ENCODE data around the gene RCCD1. TPM values are rescaled to one million over a fixed set of nuclear protein-coding genes. Genes with fewer than 3 reads are reported as not detected.
"Not testable (repeated sequence)": the region's sequence is repeated elsewhere in the genome, so short reads cannot be mapped to it uniquely, and the experiment has no call there.

Gene RCCD1
- total RNA-seq, 1 donor from 2014 or later: 14.3 TPM

DNA sequence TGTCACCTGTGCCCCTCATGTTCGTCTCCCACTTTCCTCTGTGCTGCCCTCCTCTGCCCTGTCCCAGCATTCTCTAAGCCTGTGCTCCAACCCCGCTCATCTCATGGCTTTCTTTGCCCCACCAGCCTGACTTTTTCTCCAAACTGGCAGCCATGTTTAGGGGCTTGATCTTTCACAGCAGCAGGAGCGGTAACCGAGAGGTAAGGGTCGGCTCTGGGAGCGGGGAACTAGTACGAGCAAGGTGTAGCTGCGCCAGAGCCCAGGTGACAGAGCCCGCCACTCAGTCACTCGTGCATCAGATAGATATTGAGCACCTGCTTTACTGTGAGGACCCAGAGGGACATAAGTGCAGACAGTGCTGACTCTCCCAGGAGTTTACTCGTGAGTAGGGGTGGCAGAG is 38.2 kb upstream of the RCCD1 start:
- FAIRE-seq (no peak), DNase-seq (ENCODE audit: low spot score in 2 of 2) (no peak)

DNA sequence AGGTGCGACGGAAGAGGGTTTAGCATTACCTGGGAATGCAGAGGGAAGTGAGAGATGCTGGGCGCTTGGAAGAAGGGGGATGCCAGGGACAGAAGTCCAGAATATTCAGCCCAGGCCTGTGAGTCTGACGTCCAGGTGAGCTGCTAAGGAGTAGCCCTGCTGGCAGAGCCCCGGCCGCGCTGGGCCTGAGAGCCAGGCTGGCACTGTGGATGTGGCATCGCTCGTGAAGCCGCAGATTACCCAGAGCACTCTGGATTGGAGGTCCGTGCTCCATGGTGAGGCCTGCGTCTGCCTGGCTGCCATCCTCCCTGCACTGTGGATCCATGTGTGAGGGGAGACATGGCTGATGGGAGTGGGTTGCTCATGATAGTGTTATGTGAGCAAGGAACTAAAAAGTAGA is 37.1 kb upstream of the RCCD1 start:
- no peak for DNase-seq (ENCODE audit: low spot score in 2 of 2)
- no peak for FAIRE-seq

DNA sequence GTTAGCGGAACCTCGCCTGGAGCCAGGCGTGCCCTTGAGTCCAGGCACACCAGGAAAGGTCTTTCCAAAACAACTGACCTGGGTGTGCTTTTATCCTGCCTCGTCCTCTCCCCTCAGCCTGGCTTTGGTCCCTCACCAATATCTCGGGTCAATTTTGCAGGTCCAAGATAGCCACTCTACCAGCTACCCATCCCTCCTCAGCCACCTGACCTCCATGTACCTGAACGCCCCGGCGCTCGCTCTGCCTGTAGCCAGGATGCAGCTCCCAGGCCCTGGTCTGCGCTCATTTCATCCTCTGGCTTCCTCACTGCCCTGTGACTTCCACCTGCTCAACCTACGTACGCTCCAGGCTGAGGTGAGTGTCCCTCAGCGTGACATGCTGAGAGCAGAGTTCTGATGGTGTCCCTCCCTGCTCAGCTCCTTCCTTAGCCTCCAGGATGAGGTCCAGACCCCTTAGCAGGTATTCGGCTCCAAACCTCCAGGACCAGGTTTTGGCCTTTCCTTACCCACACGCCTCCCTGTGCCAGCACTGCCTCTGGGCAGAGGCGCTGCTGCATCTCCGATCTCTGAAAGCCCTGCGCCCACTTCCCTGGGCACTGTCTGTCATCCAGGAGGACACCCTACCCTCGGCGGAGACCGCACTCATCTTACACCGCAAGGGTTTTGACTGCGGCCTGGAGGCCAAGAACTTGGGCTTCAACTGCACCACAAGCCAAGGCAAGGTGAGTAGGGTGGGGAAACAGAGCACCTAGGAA is 36.5 kb upstream of the RCCD1 start:
- FAIRE-seq (no peak), DNase-seq (ENCODE audit: low spot score in 2 of 2) (no peak)

DNA sequence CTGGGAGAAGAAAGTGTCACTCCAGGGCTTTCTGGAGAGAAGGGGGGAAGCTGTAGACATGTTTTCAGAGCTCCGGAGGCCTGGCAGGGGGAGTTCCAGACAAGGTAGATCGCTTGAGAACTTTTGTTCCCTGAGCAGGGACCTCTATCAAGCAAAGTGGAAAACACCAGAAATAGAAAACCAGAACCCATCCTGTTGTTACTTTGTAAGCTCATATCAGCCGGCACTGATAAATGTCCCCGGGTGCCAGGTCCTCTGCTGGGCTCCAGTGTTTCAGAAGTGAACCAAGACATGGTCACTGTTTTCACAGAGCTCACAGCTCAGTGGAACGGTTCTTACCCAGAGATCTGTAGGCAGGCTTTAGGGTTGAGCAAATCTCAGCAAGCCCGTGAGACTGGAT is 35.8 kb upstream of the RCCD1 start:
- FAIRE-seq: no peak

DNA sequence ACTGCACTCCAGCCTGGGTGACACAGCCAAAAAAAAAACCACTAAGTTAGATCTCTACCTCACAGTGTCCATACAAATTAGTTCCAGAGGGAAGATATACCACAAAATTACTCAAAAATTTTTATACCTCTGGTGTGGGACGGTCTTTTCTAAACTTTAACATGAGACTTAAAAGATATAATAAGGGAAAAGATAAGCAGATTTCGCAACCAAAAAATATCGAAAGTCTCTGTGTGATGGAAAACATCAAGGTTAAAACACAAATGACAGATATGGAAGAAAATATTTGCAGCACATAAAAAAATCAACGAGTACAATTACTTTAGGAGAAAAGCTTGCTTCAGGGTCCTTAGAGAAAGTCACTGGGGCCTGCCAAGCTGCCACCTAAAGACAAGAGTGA is 32.8 kb upstream of the RCCD1 start:
- DNase-seq (ENCODE audit: low spot score in 2 of 2) (no peak), FAIRE-seq (no peak)

More for the DNA sequence above, 35.8 kb upstream of the RCCD1 start:
- DNase-seq (ENCODE audit: low spot score in 2 of 2): no peak

DNA sequence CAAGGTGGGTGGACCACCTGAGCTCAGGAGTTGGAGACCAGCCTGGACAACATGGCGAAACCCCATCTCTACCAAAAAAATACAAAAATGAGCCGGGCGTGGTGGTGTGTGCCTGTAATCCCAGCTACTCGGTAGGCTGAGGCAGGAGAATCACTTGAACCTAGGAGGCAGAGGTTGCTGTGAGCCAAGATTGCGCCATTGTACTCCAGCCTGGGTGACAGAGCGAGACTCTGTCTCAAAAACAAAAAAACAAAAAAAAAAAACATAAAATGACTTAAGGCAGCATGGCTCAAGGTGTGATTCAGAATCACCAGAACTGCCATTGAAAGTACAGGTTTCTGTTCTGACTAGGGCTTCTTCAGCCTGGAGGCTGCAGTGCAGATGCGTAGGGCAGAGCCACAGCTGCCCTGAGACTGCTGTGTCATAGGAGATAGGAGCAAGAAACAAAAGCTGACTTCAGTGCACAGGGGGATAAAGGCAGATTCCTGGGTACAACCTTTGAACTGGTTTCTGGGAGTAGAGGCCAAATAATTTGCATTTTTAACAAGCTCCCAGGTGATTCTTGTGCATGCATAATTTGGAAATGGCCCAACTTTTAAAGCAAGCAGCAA is 31.9 kb upstream of the RCCD1 start:
- DNase-seq (ENCODE audit: low spot score in 2 of 2); FAIRE-seq: not testable (repeated sequence)

DNA sequence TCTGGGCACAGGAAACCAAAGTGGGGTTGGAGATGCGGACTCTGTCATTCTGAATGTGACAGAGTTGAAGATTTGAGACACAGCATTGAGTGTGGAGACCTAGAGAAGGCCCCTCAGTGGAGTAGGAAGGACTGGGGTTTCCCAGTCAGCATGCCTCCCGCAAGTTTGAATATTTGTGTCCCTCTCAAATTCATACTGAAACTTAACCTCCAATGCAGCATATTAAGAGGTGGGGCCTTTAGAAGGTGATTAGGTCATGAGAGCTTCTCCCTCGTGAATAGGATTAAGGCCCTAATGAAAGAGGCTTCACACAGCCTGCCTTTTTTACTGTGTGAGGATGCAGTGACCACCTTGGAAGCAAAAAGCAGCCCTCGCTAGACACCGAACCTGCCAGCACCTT is 30.3 kb upstream of the RCCD1 start:
- no peak for DNase-seq (ENCODE audit: low spot score in 2 of 2)
- no peak for FAIRE-seq

DNA sequence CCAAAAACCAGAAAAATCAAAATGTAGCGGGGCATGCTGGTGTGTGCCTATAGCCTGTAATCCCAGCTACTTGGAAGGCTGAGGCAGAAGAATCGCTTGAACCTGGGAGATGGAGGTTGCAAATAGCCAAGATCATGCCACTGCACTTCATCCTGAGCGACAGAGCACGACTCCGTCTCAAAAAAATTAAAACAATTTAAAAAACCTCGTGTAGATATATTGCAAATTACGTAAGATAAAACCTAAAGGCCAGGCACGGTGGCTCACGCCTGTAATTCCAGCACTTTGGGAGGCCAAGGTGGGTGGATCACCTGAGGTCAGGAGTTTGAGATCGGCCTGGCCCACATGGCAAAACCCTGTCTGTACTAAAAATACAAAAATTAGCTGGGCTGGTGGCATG is 27.9 kb upstream of the RCCD1 start:
- not testable (repeated sequence) for FAIRE-seq; DNase-seq (ENCODE audit: low spot score in 2 of 2)

DNA sequence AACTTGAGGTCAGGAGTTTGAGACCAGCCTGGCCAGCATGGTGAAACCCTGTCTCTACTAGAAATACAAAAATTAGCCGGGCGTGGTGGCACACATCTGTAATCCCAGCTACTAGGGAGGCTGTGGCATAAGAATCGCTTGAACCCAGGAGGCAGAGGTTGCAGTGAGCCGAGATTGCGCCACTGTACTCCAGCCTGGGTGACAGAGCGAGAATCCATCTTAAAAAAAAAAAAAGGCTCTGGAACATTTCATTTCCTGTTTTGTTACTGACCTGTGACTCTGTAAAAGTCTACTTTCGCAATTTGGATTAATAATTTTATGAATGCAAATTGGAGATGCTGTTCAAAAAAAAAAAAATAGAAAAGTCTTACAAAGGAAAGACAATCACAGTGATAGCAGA is 26.6 kb upstream of the RCCD1 start:
- DNase-seq (ENCODE audit: low spot score in 2 of 2); FAIRE-seq: not testable (repeated sequence)

DNA sequence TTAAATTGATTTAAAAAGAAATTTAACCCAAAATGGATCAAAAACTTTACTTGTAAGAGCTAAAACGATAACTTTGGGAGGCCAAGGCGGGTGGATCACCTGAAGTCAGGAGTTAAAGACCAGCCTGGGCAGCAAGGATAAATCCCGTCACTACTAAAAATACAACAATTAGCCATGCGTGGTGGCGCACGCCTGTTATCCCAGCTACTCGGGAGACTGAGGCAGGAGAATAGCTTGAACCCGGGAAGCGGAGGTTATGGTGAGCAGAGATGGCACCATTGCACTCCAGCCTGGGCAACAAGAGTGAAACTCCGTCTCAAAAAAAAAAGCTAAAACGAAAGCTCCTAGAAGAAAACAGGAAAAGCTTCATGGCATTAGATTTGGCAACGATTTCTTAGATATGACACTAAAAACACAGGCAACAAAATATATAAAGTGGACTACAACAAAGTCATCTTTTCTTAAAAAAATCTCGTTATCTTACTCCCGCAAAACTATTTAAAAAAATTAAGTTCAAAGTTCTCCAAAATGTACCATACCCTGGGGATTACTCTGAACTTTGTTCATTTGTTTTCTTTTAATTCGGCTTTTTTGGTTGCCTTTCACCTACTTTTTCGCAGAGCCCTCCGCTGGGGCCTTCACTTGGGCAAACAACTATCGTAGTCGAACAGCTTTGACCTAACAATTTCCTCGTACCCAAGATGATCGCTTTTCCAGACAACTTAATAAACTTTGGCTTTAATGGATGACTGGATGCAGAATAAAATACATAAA is 25.3 kb upstream of the RCCD1 start:
- DNase-seq (ENCODE audit: low spot score in 2 of 2) (no peak), FAIRE-seq (no peak)

DNA sequence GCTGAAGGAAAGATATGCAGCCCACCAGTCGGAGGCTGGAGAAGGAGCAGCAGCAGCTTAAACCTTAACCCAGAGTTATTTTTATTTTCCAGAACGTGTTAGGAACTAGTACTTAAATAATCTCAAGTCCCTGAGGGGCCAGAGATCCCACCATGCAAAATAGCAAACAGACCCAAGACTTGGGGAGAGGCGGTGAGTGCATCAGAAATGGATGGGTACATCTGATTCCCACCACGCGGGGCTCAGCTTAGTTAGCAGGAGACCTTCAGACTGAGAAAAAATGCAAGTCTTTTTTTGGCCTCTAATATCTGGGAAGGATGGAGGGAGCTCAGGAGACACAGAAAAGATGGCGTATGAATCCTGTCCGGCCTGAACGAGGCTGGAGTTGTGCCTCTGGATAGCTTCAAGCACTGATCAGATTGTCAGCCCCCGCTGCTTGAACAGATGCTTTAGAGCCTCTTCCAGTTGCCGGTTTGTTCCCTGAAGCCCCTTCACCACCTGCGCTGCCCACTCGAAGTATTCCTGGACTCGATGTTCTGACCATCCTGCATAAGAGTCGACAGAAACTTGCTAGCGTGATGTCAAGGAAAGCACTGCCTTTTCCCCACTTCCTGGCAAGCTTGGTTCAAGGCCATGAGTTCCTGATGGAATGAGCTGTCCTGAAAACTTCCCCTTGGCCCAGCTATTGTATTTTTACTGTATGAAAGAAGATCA is 23.7 kb upstream of the RCCD1 start:
- no peak for FAIRE-seq
- no peak for DNase-seq (ENCODE audit: low spot score in 2 of 2)

DNA sequence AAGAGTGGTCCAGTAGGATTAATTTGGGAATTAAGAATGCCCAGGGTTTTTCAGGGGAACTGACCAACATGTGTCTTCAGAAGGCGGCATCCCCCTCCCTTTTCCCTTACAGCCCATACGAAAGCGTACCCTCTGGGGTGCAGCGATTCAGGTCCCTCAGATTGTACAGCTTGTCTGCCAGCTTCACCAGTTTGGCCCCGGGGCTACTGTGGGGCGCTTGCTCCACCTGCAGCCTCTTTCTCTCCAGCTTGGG is 23.2 kb upstream of the RCCD1 start:
- FAIRE-seq (no peak), DNase-seq (ENCODE audit: low spot score in 2 of 2) (no peak)

DNA sequence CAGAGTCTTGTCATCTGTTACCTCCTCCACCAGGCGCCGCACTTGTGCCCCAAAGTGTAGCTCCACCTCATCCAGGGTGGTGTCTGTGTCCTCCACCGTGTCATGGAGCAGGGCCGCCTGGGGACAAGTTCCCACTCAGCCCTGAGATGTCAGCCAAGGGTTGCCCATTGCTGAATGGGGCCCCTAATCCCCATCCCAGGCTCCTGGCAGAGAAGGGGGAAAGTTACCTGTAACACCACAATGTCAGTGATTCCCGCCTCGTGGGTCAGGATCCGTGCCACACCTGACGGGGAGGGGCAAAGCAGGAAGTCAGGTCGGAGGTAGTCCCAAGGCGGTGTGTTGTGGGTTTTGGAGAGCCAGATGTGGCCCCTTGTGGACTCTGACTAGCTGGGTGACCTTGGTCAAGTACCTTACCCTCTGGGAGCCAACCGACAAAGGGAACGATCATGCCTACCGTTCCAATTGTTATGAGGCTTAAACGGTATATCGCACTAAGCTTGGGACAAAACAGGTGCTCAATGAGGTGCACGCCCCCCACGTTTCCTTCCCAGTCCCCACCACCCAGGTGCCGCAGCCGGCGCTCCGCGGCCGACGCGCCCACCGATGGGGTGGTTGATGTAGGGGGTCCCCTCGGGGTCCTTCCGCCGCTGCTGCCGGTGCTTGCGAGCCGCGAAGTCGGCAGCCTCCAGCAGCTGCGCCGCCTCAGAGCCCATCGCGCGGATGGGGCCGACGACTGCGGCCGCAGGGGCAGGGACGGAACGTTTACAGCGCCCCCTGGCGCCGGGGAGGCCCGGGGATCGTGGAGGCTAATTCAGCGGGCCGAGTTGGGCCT is 22.6 kb upstream of the RCCD1 start, which contains the start of gene HDDC3:
HDDC3 (minus strand) TSS at position 722 of the 832 bp plus-strand sequence; CDS start at position 713, 9 bp downstream.
- DNase-seq (ENCODE audit: low spot score in 2 of 2): peak; percentile 86 to 87
- FAIRE-seq: no peak

DNA sequence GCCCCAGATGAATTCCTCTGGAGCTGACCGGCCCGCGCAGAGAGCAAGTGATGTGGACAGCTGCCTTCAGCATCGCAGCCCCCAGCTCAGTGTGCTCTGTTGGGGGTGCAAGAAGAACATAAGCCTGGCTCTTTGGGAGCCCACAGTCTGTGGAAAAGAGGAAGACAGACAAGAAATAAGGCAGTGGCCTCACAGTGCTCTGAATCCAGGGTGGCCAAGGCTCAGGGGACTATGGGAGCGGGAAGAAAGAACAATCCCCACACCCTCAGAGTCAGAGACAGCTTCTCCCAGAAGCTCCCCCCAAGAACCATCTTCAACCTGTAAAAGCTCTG is 22.1 kb upstream of the RCCD1 start:
- FAIRE-seq (no peak), DNase-seq (ENCODE audit: low spot score in 2 of 2) (no peak)

DNA sequence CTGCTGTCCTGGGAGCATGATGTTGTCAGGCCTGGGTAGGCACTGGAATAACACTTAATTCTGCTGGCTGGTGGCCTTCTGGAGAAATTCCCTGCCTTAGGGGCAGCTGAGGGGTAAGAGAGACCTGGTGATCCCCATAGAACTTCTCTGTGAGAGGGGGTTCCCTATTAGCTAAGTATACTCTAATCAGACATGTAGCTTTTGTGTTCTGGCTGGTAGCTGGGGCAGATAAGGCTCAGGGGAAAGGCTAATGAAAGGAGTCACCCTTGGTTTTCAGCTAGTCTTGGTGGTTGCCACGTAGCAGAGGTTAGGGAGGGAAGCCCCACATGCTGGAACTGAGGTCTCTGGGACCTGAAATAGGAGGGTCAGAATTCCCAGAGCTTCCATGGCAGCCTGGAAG is 21.4 kb upstream of the RCCD1 start:
- DNase-seq (ENCODE audit: low spot score in 2 of 2): no peak
- no peak for FAIRE-seq

DNA sequence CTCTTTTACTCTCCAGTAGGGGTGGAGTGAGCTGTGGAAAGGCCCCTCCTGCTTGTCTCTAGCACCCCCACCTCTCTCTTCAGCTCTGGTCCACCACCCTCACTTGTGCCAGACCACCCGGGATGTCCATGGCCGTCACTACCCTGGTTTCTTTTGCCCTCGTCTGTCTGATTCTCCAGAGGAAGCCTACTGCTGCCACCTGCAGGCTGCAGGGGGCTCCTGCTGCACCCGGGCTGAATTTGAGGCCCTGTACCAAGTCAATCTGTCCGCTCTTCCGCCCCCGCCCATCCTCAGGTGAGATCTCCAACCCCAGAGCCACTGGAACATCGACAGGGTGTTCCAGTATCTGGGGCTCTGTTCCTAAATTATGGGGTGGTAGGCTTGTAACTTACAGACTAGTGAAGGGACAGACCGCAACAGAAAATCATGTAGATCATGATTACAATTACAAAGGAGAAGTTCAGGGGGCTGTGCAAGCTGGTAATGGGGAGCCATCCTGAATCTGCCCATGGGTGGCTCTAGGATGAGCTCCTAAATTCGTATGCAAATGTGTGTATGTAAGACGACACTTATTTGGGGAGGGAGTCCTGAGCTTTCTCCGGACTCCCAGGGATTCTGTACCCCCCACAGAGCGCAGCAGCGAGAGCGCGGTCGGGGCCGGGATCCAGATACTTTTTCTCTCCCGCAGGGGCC is 20.3 kb upstream of the RCCD1 start:
- FAIRE-seq: no peak
- peak; percentile 85 to 86 for DNase-seq (ENCODE audit: low spot score in 2 of 2)

DNA sequence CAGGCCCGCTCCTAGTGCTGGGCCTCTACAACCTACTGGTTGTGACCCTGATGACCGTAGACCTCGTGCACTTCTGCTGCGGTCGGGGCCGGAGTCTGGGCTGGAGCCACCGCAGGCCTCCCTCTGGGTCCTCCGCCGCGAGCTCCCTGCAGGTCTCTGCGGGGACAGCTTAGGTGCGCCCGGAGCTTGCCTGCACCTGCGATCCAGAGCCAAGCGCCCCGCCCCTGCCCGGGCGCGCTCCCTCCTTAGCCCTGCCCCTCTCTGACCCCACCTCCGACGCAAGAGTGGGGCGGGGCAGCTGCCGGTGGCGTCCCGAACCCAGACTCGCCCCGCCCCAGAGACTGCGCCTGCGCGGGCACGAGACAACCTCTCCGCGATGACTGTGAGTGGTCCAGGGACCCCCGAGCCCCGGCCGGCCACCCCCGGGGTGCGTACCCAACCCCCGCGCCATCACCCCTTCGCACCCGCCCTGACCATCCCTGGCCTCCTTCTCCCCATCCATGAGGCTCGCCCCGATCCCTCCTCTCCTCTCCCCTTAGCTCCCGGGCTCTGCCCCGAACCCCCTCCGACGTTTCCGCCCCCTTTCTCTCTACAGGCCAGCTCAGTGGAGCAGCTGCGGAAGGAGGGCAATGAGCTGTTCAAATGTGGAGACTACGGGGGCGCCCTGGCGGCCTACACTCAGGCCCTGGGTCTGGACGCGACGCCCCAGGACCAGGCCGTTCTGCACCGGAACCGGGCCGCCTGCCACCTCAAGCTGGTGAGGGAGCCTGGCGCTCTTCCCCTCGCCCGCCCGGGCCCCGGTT is 19.5 kb upstream of the RCCD1 start, which contains the start of gene UNC45A:
UNC45A (plus strand) TSS at position 337 of the 803 bp plus-strand sequence; CDS start at position 377, 40 bp downstream.
- peak; percentile 94 to 95 for DNase-seq (ENCODE audit: low spot score in 2 of 2)
- FAIRE-seq: no peak

DNA sequence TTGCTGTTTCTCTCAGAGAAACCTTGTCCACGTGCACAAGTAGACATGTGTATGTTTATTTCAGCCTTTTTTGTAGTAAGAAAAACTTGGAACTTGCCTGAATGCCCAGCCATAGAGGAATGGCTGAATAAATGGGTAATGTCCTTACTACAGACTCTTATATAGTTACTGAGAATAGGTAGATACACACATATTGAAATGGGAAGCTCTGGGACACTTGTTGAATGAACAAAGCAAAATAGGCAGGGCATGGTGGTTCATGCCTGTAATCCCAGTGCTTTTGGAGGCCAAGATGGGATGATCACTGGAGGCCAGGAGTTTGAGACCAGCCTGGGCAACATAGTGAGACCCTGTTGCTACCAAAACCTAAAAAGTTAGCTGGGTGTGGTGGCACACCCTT is 17.9 kb upstream of the RCCD1 start:
- no peak for DNase-seq (ENCODE audit: low spot score in 2 of 2)
- FAIRE-seq: no peak

DNA sequence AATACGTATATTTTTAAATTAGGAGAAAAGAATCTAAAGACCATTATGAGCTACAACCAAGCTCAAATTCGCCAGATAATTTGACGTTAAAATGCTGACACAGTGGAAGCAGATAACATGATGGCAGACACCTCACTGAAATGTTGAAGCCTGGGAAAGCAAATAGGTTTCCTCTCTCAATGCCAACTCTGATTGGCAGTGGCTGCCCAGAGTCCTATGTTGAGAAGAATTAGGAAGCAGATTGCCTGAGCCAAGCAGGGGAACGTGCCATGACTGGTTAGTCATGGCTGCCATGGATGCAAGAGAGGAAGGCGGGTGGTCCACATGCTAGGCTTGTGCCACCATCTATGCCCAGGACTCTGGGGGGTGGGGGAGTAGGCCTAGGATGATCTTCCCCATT is 16.4 kb upstream of the RCCD1 start:
- DNase-seq (ENCODE audit: low spot score in 2 of 2) (no peak), FAIRE-seq (no peak)
